HG03135 (cell line): ENCODE results near the gene LMBRD1.
"Not testable (repeated sequence)": the region's sequence is repeated elsewhere in the genome, so short reads cannot be mapped to it uniquely, and the experiment has no call there.

ENCODE experiments used
- ATAC-seq: cut with Tn5 transposase; IDR thresholded peaks from one replicate; pipeline ENCODE4 v1.9.1; 2021; ENCODE audit warnings: mild to moderate bottlenecking, moderate library complexity; ENCODE audit not compliant: unreplicated experiment

The LMBRD1 gene

DNA sequence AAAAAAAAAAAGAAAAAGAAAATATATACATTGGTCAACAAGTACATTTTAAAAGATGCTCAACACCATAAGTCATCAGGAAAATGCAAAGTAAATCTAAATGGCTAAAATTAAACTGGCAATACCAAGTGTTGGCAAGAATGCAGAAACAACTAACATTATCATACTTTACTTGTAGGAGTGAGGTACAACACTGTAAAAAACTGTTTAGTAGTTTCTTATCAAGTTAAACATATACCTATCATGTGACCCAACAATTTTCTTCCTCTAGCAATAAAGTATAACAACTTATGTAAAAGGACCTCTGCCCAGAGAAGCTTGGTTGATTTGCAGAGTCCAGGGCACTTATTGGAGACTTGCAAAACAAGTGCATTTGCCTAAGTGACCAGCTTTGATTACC is 40.4 kb downstream of the LMBRD1 start:
- ATAC-seq = no peak

- no peak for ATAC-seq
Measured at GRCh38 chr6:69735027-69735426, 61.8 kb downstream of the LMBRD1 start.

DNA sequence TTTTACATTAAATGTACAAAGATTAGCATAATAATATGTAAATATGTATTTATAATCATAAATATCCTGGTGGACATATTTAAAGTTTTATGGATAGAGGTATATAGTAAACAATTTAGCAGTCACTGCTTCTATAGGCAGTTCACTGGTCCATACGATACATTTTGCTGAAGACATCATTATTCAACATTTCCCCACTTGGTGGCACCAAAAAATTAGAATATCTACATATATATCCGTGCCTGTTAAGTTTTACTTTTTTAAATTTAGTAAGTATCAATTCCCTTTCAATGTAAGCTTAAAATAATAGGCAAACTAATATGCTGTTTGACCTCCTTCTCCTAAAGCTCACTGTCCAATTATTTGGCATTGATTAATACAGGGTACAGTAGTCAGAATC is 64.2 kb downstream of the LMBRD1 start:
- ATAC-seq = peak; percentile 74

DNA sequence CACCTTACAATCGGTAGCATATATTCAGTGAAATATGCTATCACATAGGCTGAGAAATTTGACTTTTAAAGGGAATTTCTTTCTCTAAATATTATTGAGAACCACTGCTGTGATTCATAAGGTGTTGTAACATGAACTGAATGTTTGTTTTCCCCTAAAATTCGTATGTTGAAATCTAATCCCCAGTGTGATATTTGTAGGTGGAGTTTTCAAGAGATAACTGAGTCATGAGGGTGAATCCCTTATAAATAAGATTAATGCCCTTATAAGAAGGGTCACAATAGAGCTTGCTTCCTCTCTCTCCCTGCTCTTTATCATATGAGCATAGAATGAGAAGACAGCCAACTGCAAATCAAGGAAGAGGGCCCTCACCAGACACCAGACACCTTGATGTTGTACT is 64.8 kb downstream of the LMBRD1 start:
- ATAC-seq = no peak

DNA sequence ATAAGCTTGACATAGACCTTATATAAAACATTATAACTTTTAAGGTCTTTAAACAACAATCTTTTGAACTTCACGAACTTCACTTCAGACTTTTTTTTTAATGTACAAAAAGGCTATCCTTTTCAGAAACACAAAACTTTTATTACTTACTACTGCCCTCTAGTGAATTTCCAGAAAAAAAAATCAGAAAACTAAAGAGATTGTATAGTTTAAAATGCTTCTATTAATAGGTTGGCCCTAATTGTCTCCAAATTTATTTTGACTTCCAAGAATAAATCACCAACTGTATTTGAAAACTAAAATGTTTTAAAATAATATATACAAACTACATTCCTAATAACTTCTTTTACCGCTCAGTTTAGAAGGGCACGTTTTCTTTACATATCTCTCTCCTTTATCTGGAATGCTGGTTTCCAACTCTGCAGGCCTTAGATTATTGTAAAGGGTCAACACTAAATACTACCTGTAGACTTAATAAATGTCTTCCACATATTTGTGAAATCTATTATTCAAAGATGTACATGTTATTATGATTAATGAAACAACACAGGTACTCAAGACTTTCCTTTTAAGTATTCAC is 66.8 kb downstream of the LMBRD1 start:
- no peak for ATAC-seq

- ATAC-seq = no peak
Measured at GRCh38 chr6:69722683-69723082, 74.1 kb downstream of the LMBRD1 start.

- peak; percentile 85 for ATAC-seq
Measured at GRCh38 chr6:69719602-69720193, 77.1 kb downstream of the LMBRD1 start.

DNA sequence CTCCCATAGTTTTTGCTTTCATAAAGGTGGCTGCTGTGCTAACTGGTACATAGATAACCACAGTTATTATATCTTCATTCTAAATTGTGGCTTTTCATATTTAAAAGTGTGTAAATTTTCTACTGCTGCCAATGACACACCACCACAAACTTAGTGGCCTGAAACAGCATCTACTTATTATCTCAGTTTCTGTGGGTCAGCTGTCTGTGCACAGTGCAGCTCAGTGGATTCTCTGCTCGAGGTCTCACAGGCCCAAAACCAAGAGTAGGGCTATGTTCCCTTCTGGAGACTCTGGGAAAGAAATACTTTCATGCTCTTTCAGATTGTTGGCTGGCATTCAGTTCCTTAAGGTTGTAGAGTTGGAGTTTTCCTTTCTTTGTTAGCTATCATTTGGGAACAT is 90.1 kb downstream of the LMBRD1 start:
- no peak for ATAC-seq

DNA sequence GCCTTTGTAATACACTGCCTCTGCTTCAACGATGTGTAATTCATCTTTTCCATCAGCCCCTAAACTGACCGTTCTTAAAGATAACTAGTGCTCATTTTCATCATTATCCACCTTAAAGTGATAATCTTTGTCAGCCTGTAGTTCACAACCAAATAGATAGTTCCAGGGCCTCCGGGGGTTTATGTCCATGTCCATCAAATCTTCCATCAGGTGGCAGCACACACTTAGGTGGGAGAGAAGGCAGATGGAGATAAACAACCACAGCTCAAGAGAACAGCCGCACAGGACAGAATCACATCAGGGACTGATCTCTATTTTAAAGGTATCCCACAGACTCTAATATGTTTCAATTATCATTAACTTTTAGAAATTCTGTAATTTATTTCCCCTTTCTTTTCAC is 90.9 kb downstream of the LMBRD1 start:
- no peak for ATAC-seq

- ATAC-seq = no peak
Measured at GRCh38 chr6:69704916-69705315, 91.9 kb downstream of the LMBRD1 start.

GRCh38 chr6:69699655-69700054 is 97.2 kb downstream of the LMBRD1 start:
- ATAC-seq = no peak

- no peak for ATAC-seq
Measured at GRCh38 chr6:69696273-69696672, 100.5 kb downstream of the LMBRD1 start.

DNA sequence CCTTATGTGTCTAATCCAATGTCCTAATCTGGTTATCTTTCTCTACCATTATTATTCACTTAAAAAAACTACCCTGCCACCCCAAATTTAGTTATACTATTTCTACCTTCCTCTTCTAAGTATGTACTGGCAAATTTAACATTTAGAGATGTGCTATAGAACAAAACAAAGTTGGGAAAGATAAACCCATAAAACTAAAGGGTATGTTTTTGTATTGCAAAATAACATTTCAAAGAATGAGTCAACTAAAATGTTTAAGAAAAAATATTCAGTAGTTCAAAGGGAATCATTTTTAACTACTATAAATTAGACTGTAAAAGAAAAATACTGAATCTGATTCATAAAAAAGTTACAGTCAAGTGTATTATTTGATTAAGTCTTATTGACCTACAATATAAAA is 103.0 kb downstream of the LMBRD1 start:
- no peak for ATAC-seq

GRCh38 chr6:69690986-69691385 is 105.8 kb downstream of the LMBRD1 start:
- no peak for ATAC-seq

DNA sequence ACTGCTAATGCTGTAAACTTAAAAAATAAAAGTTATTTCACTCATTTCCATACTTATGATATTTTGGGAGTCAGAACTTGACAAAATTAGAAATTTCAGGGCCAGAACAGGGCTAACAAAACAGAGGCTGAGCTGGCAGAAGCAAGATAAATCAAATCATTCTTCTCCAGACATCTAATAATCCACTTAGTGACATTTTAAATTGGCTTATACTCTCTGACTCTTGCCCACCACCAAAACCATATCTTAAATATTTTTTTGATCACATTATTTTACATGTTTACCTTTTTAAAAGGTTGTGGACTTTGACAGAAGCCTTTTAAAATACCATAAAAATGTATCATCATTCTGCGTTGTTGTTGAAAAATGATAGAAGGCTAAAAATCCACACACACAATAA is 116.5 kb downstream of the LMBRD1 start:
- no peak for ATAC-seq

DNA sequence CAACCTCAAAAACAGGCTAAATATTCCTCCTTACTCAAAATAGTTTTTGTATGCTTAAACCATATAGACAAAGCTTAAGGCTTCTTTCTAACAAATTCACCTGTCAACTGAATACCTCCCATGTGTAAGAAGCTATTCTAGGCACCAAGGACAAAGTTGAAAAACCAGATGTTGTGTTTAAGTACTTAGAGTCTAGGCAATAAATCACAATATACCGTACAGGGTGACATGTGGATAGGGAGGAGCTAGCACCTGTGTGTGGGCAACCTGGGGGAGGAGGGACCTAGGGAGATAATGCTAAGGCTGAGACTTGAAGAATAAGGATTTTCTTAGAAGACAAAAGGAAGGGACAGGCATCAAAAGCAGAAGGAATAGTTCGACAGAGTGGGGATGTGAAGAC is 123.5 kb downstream of the LMBRD1 start:
- no peak for ATAC-seq

GRCh38 chr6:69668916-69669315 is 127.9 kb downstream of the LMBRD1 start:
- ATAC-seq = no peak

GRCh38 chr6:69666779-69667178 is 130.0 kb downstream of the LMBRD1 start:
- not testable (repeated sequence) for ATAC-seq

DNA sequence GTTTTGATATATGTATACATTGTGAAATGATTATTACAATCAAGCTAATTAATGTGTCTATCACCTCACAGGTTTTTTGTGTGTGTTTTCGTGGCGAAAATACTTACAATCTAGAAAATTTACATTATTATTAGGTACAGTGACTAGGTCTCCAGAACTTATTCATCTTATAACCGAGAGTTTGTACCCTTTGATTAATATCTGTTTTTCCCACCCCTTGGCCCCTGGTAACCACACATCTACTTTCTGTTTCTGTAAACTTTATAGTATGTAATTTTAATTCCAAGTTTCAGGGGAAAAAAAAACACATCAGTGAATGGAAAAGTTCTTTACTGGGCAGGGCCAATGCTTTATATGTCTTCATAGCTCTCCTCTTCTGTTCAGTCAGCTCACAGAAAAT is 131.4 kb downstream of the LMBRD1 start:
- no peak for ATAC-seq

- ATAC-seq = no peak
Measured at GRCh38 chr6:69664551-69664950, 132.3 kb downstream of the LMBRD1 start.

GRCh38 chr6:69663215-69663614 is 133.6 kb downstream of the LMBRD1 start:
- no peak for ATAC-seq

DNA sequence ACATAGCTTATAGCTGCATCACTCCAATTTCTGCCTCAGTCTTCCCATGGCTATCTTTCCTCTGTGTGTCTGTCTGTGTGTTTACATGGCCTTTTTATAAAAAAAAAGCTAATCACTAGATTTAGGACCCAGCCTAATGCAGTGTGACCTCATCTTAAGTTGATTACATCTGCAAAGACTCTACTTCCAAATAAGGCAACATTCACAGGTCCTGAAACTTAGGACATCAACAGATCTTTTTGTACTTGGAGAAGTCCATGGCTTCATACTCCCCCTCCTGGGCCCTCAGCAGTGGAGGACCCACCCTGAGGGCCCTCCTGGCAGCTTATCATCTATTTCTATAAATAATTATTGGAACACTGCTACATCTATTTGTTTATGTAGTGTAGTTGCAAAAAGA is 146.1 kb downstream of the LMBRD1 start:
- no peak for ATAC-seq

DNA sequence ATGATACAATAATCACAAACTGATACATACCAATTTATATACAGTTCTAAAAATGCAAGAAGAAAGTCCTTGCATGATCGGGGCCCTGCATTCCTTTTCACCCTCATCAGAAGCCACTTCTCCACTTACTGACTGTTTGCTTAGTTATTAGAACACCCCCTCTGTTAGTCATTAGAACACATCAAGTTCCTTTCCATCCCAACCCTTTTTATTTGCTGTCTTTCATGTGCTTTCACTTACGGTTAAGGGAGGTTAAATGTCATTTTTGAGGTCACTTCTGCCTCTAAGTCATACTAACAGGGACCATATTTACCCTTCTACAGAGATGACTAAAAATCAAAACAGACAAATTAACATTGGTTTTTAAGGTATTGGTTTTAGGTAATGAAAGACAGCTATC is 149.1 kb downstream of the LMBRD1 start:
- ATAC-seq = no peak
